MCF 10A (cell line): ENCODE data around the gene NBEAL2. TPM values are rescaled to one million over a fixed set of nuclear protein-coding genes. Genes with fewer than 3 reads are reported as not detected.
A peak's percentile ranks its signal among the peaks of the same experiment; 100 is the strongest.

ENCODE experiments used
- BruUV-seq: library from RNA; stranded (reverse); fragments of 400-500 nt; replicated peaks from 2 replicates; lab custom pipeline; 2021; lab: Mats Ljungman, UMichigan
- CTCF ChIA-PET: fragments of 300-600 bp; sonication (Branson Sonifier 250); formaldehyde crosslinking; extraction: SDS; loops from one replicate; lab custom pipeline; 2021; ENCODE audit warnings: antibody characterized with exemption, inconsistent platforms; lab: Yijun Ruan, JAX
- POLR2A ChIA-PET: fragments of 300-600, 350-650 bp; sonication (Branson Sonifier 250); formaldehyde crosslinking; extraction: SDS; loops from one replicate; lab custom pipeline; 2020; ENCODE audit warnings: antibody characterized with exemption, inconsistent platforms; lab: Yijun Ruan, JAX
- DNase-seq: peaks from one replicate; pipeline ENCODE4 v3.0.0-alpha.2; 2018; ENCODE audit not compliant: unreplicated experiment
- H3K27ac Mint-ChIP-seq: one replicate; pipeline ENCODE4 v1.8.0; 2022; ENCODE audit warnings: mild to moderate bottlenecking, low read depth, mixed read lengths; ENCODE audit not compliant: unreplicated experiment
- H3K27me3 Mint-ChIP-seq: one replicate; pipeline ENCODE4 v1.8.0; 2022; ENCODE audit warnings: mixed read lengths; ENCODE audit not compliant: insufficient read depth, unreplicated experiment
- H3K36me3 Mint-ChIP-seq: one replicate; pipeline ENCODE4 v1.8.0; 2022; ENCODE audit warnings: mild to moderate bottlenecking, moderate library complexity, mixed read lengths; ENCODE audit not compliant: insufficient read depth, unreplicated experiment
- H3K4me1 Mint-ChIP-seq: one replicate; pipeline ENCODE4 v1.8.0; 2022; ENCODE audit warnings: mixed read lengths; ENCODE audit not compliant: insufficient read depth, unreplicated experiment
- H3K4me3 Mint-ChIP-seq: one replicate; pipeline ENCODE4 v1.8.0; 2022; ENCODE audit warnings: mild to moderate bottlenecking, moderate library complexity, mixed read lengths; ENCODE audit not compliant: unreplicated experiment
- H3K9me3 Mint-ChIP-seq: one replicate; pipeline ENCODE4 v1.8.0; 2022; ENCODE audit warnings: mixed read lengths; ENCODE audit not compliant: unreplicated experiment
- CTCF ChIP-seq: fragments of 200-600 bp; IDR thresholded peaks from one replicate; pipeline ENCODE4 v1.8.0; 2022; ENCODE audit warnings: antibody characterized with exemption, mild to moderate bottlenecking; ENCODE audit not compliant: unreplicated experiment
- intact Hi-C: fragments of 100-400 bp; cut with micrococcal nuclease; formaldehyde crosslinking; loops from 2 replicates; pipeline ENCODE4 v1.14.1; 2022
- total RNA-seq: library from RNA; stranded (reverse); gene quantifications from 2 replicates; pipeline ENCODE4 v1.2.3, GENCODE V29; 2022

NBEAL2 gene
- total RNA-seq, 1 experiment from 2014 or later: 14.2 TPM

GRCh38 chr3:46946856-46947545 is 32.5 kb upstream of the NBEAL2 start:
- H3K36me3 Mint-ChIP-seq: peaks cover 6% of the 10 kb centered on the region
- no peak for DNase-seq
- intact Hi-C loops: no loop called here
- H3K27me3 Mint-ChIP-seq: no peaks in the 10 kb centered on the region
- H3K4me1 Mint-ChIP-seq: peaks cover 62% of the 10 kb centered on the region
- POLR2A ChIA-PET: interaction anchor here (0.6 to 3.1 kb wide), 7 partner anchors 12 to 251 kb away, joined by 3 to 34 read pairs (median 5); partner anchors contain the start of genes CCDC12 and NBEAL2
- peak overlapping the region; percentile 36 for H3K27ac Mint-ChIP-seq
- TF ChIP-seq CTCF: no peak
- no TSS peak for BruUV-seq
- CTCF ChIA-PET: interaction anchor here (0.8 to 4.8 kb wide), 6 partner anchors 9 to 496 kb away, joined by 3 to 25 read pairs (median 4); no protein-coding TSS in a partner anchor
- no peaks in the 10 kb centered on the region for H3K9me3 Mint-ChIP-seq
- peak overlapping the region; percentile 17 for H3K4me3 Mint-ChIP-seq

GRCh38 chr3:46947546-46947901 is 31.9 kb upstream of the NBEAL2 start:
- ChIA-PET POLR2A (interaction anchor here (0.6 to 3.1 kb wide), 8 partner anchors 11 to 834 kb away, joined by 3 to 34 read pairs (median 4); partner anchors contain the start of genes CCDC12 and NBEAL2), CTCF (interaction anchor here (1.0 to 4.8 kb wide), 5 partner anchors 9 to 497 kb away, joined by 3 to 25 read pairs (median 4); no protein-coding TSS in a partner anchor)
- Mint-ChIP-seq H3K36me3 (peaks cover 6% of the 10 kb centered on the region), H3K4me3 (peak overlapping the region; percentile 17), H3K4me1 (peaks cover 60% of the 10 kb centered on the region), H3K27ac (peak overlapping the region; percentile 36), H3K9me3 (no peaks in the 10 kb centered on the region), H3K27me3 (no peaks in the 10 kb centered on the region)
- no peak for TF ChIP-seq CTCF
- no peak for DNase-seq
- intact Hi-C loops: no loop called here
- BruUV-seq: no TSS peak

GRCh38 chr3:46947981-46948791 is 31.3 kb upstream of the NBEAL2 start:
- ChIA-PET POLR2A (interaction anchor here (0.6 to 3.1 kb wide), 8 partner anchors 9 to 833 kb away, joined by 3 to 34 read pairs (median 4); partner anchors contain the start of genes CCDC12 and NBEAL2), CTCF (interaction anchor here (0.6 to 4.8 kb wide), 5 partner anchors 10 to 497 kb away, joined by 3 to 25 read pairs (median 4); no protein-coding TSS in a partner anchor)
- no TSS peak for BruUV-seq
- Mint-ChIP-seq H3K27ac (peak overlapping the region; percentile 36), H3K36me3 (peaks cover 6% of the 10 kb centered on the region), H3K4me1 (peaks cover 62% of the 10 kb centered on the region), H3K9me3 (no peaks in the 10 kb centered on the region), H3K27me3 (no peaks in the 10 kb centered on the region), H3K4me3 (no peak overlapping the region)
- TF ChIP-seq CTCF: no peak
- peak; percentile 71 for DNase-seq
- intact Hi-C loops: no loop called here
